ENCODE results near the gene SNIP1.
"Not testable (repeated sequence)": the region's sequence is repeated elsewhere in the genome, so short reads cannot be mapped to it uniquely, and the experiment has no call there.

Gene SNIP1

GRCh38 chr1:37553927-37554808 lies at the start of gene SNIP1:
SNIP1 (minus strand) TSS chr1:37554293; CDS start chr1:37554229, 64 bp downstream.
- DNase-seq (ENCODE audit: low spot score), result peak; percentile 92

DNA sequence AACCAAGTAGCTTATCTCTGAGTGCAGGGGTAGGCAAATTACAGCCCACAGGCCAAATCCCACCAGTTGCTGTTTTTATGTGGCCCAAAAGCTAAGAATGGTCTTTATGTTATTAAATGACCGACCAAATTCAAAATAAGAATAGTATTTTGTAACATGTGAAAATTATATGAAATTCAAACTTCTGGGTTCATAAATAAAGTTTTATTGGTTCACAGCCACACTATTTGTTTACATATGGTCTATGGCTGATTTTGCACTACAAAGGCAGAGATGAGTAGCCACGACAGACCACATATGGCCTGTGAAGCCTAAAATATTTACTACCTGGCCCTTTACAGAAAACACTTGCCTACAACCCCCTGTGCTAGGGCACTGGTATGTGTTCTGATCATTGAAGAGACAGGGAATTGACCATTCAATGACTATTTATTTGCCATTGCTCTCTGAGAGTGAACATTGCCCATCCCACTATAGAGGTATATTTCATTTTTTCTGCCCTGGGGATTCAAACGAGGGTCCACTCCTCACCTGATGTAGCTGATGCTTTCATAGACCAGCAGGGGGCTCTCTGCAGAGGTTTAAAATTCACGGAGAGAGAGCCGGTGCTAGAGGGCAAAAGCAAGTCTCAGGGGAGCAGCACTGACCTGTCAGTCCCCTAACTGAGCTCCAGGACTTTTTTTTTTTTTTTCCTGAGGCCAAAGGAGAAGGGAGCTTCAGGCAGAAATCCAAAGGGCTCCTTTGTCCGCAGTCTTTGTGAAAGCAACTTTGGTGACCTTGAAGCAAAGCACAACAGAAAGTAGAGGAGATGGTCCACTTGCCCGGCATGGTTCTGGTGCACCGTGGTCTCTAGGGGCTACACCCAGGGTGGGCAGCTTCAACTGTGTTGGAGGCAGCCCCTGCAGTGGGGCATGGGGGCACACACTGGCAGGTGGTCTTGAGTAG lies 48.9 kb upstream of the SNIP1 start:
- peak; percentile 52 for DNase-seq (ENCODE audit: low spot score)

DNA sequence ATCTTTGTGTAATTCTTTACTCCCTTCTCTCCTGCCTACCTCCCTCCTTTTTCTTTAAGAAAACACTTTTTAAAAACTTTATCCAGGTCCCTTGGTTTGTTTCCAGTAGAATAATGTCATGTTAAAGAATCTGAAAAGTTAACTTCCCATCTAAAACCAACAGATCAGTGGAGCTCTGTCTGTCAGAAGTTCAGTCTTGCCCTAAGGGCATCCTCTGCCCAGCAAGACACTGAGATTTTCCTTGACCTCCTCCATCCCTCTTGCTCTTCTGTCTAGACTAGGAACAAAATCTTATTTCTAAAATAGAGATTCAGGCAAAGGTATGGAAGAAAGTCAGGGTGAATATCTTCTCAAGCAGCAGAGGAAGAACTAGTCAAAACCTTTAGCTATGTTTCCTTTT lies 47.3 kb upstream of the SNIP1 start:
- DNase-seq (ENCODE audit: low spot score), result no peak

GRCh38 chr1:37599940-37600339 lies 45.8 kb upstream of the SNIP1 start:
- DNase-seq (ENCODE audit: low spot score), result no peak

- no peak for DNase-seq (ENCODE audit: low spot score)
Observed at GRCh38 chr1:37596182-37596667, 42.1 kb upstream of the SNIP1 start.

GRCh38 chr1:37595440-37596181 lies 41.5 kb upstream of the SNIP1 start, which contains the start of gene GNL2:
GNL2 (minus strand) TSS chr1:37595937; CDS start chr1:37595822, 115 bp downstream.
- DNase-seq (ENCODE audit: low spot score), result peak; percentile 90

GRCh38 chr1:37593726-37594125 lies 39.6 kb upstream of the SNIP1 start:
- DNase-seq (ENCODE audit: low spot score), result no peak

GRCh38 chr1:37588939-37589338 lies 34.8 kb upstream of the SNIP1 start:
- no peak for DNase-seq (ENCODE audit: low spot score)

- not testable (repeated sequence) for DNase-seq (ENCODE audit: low spot score)
Observed at GRCh38 chr1:37584544-37584943, 30.5 kb upstream of the SNIP1 start.

GRCh38 chr1:37575692-37576091 lies 21.6 kb upstream of the SNIP1 start:
- no peak for DNase-seq (ENCODE audit: low spot score)

DNA sequence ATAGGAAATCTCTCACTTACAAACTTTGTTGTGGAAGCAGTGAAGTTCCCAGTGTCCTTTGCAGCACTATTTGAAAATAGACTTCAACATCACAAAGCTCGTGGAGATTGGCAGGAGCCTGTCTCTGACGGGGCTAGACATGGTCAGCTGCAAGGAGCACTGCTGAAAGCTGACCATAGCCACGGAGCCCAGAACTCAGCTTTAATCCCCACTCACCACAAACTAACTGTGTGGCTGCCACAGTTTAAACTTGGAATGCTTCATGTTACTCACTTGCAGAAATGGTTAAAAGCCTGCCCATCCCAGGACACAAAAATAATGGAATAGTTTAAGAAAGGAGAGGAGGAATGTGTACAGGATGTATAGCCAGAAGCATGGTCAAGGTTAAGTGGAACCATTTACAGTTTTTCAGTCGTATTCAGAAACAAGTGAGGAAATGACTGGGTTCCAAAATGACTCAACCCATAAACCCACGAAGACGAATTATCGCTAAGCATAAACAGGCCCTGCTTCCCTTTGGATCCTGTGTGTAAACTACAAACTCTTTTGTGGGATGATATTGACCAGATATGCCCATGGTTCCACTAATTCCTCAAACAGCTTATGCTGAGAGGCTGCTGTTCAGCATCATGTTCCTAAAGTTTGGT lies 20.9 kb upstream of the SNIP1 start:
- no peak for DNase-seq (ENCODE audit: low spot score)

GRCh38 chr1:37570528-37571334 lies 16.6 kb upstream of the SNIP1 start:
- DNase-seq (ENCODE audit: low spot score), result no peak

DNA sequence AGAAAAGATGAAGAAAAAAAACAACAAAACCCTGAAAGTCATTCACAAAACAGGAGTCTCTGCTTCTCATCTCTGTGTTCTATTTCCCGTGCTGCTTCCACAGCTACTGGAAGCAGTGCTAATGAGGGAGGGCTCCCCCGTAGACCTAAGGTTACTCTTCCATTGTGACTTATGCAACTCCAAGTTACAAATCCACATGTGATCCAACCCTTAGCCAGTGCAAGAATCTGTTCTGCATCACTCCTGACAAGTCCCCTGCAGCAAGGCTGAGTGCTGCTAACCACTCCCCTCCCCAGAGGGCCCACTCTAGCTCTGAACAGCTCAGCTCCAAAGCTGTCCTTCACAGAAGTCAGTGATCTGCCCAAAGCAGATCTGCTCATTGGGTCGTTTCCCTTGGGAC lies 12.9 kb upstream of the SNIP1 start:
- DNase-seq (ENCODE audit: low spot score), result no peak

DNA sequence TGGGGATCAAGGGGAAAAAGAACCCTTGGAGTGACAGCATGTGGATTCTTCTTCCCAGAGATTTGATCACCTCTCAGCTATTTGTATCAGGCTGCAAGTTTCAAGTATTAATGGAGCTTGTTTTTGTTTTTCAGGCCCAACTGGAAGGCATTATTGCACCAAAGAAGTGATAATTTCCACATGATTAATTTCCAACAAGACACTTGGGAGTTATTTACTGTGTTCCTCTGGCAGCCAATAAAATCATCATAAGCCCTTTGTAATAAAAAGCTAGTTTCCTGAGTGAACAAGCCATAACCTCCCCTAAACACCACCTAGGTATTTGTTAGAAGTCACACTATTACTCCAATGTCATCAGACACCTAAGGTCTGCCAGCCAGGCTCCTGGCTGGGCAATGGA lies 10.8 kb upstream of the SNIP1 start:
- DNase-seq (ENCODE audit: low spot score), result no peak

GRCh38 chr1:37562984-37563383 lies 8.9 kb upstream of the SNIP1 start:
- no peak for DNase-seq (ENCODE audit: low spot score)

GRCh38 chr1:37561133-37562132 lies 7.3 kb upstream of the SNIP1 start:
- DNase-seq (ENCODE audit: low spot score), result peak; percentile 15

GRCh38 chr1:37560401-37561132 lies 6.5 kb upstream of the SNIP1 start:
- no peak for DNase-seq (ENCODE audit: low spot score)

GRCh38 chr1:37559957-37560379 lies 5.9 kb upstream of the SNIP1 start:
- not testable (repeated sequence) for DNase-seq (ENCODE audit: low spot score)

Measured in SW480 (cell line).